Cerebellar nuclear complex (tissue), 1 donor: Measurements from ENCODE around the gene SSC5D.

Source experiments
- DNase-seq, 2 experiments: peaks; one replicate each; lab custom pipeline; 2025; lab: John Stamatoyannopoulos, UW

SSC5D gene

DNA sequence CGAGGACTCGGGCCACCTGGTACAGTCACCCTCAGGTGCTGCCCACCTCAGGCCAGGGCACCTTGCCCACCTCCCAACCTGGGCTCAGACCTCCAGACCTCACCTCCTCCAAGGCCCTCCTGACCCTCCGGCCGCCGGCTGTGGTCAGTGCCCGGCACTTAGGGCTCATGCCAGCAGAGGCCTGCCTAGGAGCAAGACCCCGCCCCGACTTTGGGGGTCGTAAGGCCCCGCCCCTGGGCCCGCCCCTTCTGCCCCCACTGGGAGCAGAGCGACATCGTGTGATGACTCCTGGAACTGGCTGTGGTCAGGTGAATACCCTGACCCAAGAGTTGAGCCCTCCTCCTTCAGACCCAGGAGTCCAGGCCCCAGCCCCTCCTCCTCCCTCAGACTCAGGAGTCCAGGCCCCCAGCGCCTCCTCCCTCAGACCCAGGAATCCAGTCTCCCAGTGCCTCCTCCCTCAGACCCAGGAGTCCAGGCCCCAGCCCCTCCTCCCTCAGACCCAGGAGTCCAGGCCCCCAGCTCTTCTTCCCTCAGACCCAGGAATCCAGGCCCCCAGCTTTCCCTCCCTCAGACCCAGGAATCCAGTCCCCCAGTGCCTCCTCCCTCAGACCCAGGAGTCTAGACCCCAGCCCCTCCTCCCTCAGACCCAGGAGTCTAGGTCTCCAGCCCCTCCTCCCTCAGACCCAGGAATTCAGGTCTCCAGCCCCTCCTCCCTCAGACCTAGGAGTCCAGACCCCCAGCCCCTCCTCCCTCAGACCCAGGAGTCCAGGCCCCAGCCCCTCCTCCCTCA, 48.9 kb downstream of the SSC5D start, which contains the start of gene SBK2:
TSS of gene SBK2 (minus strand) at position 183 of the 790 bp plus-strand sequence. CDS start 839 bp downstream, outside the sequence.
- no peak for DNase-seq

GRCh38 chr19:55537741-55538111, 49.5 kb downstream of the SSC5D start:
- no peak for DNase-seq

GRCh38 chr19:55538132-55538531, 49.9 kb downstream of the SSC5D start:
- DNase-seq = no peak

GRCh38 chr19:55539090-55539984, 51.1 kb downstream of the SSC5D start:
- DNase-seq = no peak

DNA sequence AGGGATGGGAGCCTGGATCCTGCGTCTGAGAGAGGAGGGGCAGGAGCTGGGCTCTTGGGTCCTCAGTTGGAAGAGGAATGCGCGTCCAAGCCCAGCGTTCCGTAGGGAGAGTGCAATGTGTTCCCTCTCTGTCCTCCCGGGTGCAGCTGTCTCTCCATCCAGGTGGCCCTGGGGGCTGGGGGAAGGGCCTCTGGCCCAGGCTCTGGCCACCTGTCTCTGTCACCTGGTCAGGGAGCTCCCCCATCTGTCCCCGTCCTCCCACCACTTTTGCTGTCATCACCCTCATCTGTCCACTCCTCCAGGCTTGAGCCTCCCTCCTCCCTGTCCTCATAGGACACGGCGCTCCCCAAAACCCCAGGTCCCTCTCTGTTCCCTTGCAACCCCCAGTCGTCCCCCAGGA, 52.4 kb downstream of the SSC5D start:
- DNase-seq = peak in 1 of 2 experiments; percentile 57

DNA sequence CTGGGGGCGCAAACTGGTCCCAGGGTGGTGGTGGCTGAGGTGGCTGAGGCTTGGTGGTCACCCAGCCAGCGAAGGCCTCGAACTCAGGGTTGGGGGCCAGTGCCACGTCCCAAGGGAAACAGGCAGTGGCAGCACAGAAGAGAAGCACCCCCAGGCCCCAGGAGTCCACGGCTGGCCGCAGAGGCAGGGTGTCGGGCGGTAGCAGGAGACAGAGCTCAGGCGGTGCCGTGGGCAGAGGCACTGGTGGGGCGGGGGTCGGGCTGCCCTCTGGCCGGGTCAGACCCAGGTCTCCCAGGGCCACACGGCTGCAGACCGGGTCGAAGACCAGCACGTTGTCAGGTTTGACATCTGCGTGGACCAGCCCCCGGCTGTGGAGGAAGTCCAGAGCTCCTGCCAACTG, 52.9 kb downstream of the SSC5D start:
- no peak for DNase-seq

DNA sequence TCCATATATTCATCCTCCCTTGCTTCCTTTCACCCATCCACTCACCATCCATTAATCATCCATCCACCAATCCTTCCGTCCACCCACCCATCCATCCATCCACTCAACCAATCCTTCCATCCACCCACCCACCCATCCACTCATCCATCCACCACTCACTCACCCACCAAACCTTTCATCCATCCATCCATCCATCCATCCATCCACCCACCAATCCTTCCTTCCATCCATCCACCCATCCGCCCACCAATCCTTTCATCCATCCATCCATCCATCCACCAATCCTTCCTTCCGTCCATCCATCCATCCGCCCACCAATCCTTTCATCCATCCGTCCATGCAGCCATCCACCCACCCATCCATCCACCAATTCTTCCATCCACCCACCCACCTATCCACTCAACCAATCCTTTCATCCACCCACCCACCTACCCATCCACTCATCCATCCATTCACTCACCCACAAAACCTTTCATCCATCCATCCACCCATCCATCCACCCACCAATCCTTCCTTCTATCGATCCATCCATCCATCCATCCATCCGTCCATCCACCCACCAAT, 54.1 kb downstream of the SSC5D start:
- DNase-seq = no peak

GRCh38 chr19:55543567-55543966, 55.3 kb downstream of the SSC5D start:
- DNase-seq = no peak

- no peak for DNase-seq
Observed at GRCh38 chr19:55544014-55544413, 55.8 kb downstream of the SSC5D start.

DNA sequence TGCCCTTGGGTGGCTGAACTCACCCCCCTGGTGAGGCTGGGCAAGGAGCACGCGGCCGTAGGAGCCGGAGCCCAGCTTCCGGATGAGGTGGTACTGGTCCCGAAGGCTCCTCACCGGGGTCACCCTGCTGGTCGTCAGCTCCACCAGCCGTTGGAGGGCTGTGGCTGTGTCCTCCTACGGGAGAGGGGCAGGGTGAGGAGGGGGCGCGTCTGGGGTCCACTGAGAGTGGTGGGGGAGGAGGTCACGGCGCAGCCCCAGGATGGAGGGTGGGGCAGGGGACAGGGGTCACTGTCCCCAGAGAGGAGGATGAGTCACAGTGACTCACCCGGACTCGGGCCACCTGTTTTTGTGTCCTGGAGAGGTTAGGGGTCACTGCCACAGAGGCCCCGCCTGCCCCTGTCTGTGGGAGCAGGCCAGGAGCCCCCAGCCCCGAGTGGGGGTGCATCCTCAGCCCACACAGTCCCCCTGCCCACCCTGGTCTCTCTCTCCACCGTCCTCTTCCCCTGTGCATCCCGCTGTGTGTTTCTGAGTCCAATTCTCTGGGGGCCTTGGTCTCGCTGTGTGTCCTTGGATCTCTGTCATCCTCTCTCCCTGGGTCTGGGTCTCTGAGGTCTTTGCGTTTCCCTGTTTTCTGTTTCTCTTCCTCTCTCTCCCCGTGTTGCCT, 56.7 kb downstream of the SSC5D start:
- DNase-seq = no peak

DNA sequence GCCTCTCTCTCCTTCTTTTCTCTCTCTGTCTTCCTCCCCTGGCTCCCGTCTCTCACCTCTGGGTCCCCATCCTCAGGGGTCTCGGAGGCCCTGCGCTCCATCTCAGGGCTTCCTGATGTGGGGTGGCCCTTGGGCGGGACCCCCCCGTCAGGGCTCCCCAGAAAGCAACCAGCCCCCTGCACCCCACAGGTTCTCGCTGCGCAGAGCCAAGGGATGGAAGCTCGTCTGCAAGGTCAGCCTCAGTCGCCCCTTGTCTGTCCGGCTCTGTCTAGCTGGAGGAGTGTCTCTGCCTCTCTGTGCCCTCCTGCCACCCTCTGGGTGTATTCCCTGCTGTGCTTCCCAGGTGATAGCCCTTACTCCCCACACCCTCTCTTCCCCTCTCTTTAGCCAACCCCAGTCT, 57.2 kb downstream of the SSC5D start, which contains the start of gene SBK3:
TSS of gene SBK3 (minus strand) at position 101 of the 400 bp plus-strand sequence. CDS start at position 101, 0 bp downstream.
- DNase-seq = no peak

GRCh38 chr19:55546011-55546410, 57.8 kb downstream of the SSC5D start:
- no peak for DNase-seq

GRCh38 chr19:55546822-55547614, 58.8 kb downstream of the SSC5D start:
- DNase-seq = no peak

DNA sequence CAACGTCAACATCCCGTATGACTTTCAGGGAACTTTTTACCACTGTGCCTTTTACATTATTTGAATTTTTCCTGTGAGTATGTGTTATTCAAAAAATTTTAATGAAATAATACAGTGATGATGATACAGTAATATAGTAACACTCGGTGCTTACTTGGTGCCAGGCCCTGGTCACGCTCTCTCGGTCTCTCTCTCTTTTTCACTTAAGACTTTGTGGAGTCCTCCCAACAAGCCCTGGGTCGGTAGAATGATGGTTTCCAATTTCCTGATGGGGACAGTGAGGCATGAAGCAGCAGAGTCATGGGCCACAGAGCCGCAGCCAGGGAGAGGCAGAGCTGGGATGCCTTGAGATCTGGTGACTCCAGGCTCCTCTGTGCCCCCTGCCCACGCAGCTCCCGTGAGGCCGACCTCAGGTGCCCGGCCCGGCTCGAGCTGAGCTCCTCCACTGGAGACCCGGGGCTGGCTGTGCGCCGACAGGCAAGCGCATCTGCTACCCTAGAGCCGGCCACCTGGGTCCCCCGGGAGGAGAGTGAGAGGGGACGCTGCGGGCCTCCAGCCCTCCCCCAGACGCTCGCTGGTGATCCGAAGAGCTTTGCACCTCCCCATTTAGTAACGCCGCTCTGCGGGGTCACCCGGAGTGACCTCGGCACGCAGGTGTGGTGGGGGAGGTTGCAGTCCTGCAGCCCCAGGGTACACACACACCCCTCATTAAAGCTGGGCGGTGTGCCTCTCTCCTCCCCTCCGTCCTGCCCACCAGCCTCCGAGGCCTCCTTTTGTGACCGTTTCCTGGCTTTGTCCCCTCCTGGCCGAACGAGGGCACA, 61.5 kb downstream of the SSC5D start:
- no peak for DNase-seq

DNA sequence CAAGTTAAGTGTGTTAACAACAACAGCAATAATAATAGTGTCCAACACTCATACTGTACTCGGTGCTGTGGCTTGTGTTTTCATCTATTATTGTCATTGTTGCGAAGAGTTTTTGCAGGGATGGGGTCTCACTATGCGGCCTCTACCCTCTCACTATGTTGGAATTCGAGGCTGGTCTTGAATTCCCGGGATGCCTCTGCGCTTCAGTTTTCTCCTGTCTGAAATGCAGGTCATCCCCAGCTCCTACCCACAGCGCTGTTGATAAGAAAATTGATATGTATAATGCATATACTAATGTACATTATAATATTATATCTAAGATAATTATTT, 62.0 kb downstream of the SSC5D start:
- no peak for DNase-seq

DNA sequence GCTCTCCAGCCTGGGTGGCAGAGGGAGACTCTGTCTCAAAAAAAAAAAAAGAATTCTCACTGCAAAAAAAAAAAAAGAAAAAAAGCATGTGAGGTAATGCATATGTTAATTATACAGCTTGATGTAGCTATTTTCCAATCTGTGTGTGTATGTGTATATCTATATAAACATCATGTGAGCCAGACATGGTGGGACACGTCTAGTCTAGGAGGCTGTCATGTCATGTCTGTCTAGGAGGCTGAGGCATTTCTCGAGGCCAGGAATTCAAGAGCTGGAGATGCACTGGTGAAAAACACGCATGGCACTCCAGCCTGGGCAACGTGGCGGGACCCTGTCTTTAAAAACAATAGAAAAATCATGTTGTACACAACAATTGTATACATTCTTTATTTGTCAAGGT, 64.0 kb downstream of the SSC5D start:
- DNase-seq = no peak

GRCh38 chr19:55552620-55553019, 64.4 kb downstream of the SSC5D start:
- DNase-seq = no peak

DNA sequence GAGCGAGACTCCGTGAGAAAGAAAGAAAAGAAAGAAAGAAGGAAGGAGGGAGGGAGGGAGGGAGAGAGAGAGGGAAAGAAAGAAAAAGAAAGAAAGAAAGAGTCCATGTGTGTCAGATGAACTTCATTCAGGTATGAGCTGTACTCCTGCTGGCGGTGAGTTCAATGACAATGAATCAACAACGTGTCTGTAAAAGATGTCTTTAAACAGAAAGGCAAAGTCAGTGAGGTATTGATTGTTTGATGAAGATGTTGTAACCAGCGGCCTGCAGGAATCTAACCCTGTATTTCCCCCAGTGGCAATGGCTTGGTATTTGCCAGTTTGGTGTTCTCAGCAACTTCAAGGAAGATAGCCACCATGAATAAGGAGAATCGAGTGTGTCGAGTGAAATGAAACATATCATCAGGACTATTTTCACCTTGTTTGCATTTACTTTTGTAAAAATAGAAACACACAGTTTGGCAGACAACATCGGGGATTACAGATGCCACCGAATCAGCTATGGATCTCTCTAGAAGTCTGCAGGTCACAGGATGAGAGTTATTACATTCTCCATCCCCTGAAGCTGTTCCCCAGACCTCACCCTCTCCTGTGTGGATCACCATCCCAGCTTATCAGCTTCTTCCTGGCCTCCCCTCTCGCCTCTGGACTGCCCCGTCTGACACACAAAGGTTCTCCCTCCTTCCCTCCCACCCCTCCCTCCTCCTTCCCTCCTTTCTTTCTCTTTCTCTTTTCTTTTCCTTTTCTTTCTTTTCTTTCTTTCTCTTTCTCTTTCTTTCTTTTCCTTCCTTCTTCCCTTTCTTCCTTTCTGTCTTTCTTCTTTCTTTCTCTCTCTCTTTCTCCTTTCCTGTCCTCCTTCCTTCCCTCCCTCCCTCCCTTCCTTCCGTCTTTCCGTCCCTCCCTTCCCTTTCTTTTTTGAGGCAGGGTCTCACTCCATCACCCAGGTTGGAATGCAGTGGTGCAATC, 65.3 kb downstream of the SSC5D start:
- no peak for DNase-seq

GRCh38 chr19:55554302-55554701, 66.1 kb downstream of the SSC5D start:
- DNase-seq = no peak
